ENCODE results near the gene BCL2L12.
A peak's percentile ranks its signal among the peaks of the same experiment; 100 is the strongest.

The BCL2L12 gene

GRCh38 chr19:49685845-49686332 lies 20.2 kb downstream of the BCL2L12 start:
- no peak for DNase-seq (ENCODE audit: low read depth)
- no peak for TF ChIP-seq CTCF (IDR thresholded peaks at IDR 0.05; ENCODE audit: control insufficient read depth, extremely low read depth, insufficient read depth)
- H3K4me3 ChIP-seq (ENCODE audit: low read depth, low read length), result no peak overlapping the region

DNA sequence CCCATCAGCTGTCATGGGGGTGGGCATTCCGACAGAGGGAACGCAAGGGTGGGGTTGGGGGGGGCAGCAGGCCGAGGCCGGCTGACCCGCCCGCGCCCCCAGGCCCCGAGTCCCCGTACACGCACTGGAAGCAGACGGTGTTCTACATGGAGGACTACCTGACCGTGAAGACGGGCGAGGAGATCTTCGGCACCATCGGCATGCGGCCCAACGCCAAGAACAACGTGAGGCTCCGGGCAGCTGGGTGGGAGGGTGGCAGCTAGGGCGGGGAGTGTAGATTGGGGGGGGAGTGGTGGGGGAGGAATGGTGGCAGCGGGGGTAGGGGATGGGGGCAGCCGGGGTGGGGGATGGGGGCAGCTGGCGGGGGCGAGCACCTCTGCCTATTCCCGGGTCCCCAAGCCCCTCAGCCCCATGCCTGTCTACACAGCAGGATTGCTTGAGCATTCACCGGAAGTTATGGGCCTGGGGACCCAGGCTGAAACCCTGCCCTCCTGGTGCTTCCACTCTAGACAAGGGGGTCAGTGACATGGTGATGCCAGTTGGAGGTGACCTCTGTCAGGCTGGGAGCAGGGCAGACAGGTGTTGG lies 20.9 kb downstream of the BCL2L12 start:
- H3K4me3 ChIP-seq (ENCODE audit: low read depth, low read length), result no peak overlapping the region
- TF ChIP-seq CTCF (IDR thresholded peaks at IDR 0.05; ENCODE audit: control insufficient read depth, extremely low read depth, insufficient read depth), result no peak
- no peak for DNase-seq (ENCODE audit: low read depth)

- TF ChIP-seq CTCF (IDR thresholded peaks at IDR 0.05; ENCODE audit: control insufficient read depth, extremely low read depth, insufficient read depth), result no peak
- H3K4me3 ChIP-seq (ENCODE audit: low read depth, low read length), result no peak overlapping the region
- no peak for DNase-seq (ENCODE audit: low read depth)
Measured at GRCh38 chr19:49687150-49687549, 21.4 kb downstream of the BCL2L12 start.

DNA sequence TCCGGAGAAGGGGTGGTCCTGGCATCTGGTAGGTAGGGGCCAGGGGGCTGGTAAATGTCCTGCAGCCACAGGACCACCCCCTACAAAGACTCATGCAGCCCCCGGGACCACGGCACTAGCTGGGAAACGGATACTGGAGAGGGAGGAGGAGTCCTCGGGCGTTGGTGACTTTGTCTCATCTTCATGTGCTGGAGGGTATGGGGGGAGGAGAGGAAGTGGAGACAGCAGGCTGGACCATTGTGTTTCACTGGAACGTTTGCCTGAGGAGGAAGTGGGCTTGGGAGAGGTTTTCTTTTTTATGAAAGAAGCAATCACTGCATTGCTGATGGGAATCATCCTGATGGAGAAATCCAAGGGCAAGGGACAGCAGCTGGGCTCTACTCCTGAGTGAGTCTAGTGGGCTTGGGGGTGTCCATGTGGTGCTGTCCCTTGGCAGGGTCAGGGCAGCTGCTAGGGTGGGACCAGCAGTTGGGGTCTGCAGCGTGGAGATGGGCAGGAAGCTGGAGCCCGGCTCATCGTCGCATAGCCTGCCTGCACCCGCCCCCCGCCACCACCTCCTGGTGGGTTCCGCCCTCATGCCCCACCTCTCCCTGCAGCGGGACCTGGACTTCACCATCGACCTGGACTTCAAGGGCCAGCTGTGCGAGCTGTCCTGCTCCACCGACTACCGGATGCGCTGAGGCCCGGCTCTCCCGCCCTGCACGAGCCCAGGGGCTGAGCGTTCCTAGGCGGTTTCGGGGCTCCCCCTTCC lies 22.0 kb downstream of the BCL2L12 start:
- no peak for TF ChIP-seq CTCF (IDR thresholded peaks at IDR 0.05; ENCODE audit: control insufficient read depth, extremely low read depth, insufficient read depth)
- no peak overlapping the region for H3K4me3 ChIP-seq (ENCODE audit: low read depth, low read length)
- no peak for DNase-seq (ENCODE audit: low read depth)

DNA sequence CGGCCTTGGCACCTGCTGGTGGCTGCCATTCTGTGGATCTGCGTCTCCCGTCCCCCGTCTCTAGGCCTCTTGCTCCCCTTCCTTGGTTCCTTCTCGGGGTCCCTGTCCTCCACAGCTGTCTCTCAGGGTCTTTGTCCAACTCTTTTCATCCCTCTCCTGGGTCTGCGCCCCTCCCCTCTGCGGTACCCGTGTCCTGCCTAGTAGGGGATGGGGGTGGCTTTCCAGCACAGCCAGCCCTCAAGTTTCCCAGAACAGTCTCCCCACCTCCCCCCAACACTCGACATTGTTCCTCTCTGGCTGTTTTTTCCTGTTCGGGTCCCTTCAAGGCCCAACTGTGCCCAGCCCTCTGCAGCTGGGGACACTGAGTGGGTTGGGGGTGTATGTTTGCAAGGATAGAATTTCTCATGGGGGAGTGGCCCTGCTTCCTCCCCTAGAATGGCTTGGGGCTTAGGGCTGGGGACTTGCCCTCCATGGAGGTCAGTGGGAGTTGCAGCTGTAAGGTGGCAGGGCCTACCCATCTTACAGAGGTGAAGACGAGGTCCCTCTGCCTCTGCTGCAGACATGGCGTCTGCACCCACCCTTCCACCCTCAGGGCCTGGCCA lies 22.9 kb downstream of the BCL2L12 start:
- no peak overlapping the region for H3K4me3 ChIP-seq (ENCODE audit: low read depth, low read length)
- TF ChIP-seq CTCF (IDR thresholded peaks at IDR 0.05; ENCODE audit: control insufficient read depth, extremely low read depth, insufficient read depth), result no peak
- no peak for DNase-seq (ENCODE audit: low read depth)

DNA sequence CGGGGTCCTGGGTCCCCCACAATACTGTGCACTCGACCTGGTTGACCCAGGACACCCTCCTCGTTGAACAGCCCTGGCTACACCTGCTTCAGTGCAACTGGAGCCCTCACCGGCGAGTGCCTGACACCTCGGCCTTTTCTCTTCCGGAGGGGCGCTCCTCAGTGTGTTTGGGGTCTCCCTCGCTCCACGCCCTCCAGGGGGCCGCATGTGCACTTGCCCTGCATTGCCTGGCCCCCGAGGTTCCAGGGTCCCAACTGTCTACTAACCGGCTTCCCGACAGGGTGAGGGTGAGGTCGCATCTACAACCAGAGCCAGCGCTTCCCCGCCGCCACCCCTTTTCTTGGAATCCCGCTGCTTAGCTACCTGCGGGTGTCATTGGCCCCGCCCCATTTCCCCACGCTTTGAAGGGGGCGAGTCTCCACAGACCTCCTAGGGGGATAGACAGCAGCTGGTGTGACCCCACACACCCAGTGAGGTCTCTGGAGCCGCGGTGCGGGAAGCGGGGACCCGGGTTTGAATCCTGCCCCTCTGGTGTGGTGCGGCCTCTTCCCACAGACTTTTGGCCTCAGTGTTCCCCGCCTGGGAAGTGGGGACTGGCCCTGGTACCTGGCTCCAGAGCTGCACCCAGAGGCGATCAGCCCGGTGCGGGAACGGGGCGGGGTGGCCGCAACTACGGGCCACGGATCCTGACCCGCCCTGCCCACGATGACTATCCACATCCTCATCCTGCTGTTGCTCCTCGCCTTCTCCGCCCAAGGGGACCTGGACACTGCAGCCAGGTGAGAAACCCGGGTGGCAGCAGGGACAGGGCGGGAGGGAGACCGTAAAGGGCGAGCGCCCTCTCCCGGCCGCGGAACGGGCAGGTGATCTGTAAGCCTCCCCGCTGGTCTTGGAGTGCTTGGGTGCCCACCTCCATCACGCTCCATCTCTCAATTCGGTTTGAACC lies 23.7 kb downstream of the BCL2L12 start, which contains the start of gene ADM5:
Gene ADM5 (plus strand): TSS at position 462 of the 946 bp plus-strand sequence. CDS start 244 bp downstream, at position 706.
- peak within 1 kb of the TSS; percentile 56 for H3K4me3 ChIP-seq (ENCODE audit: low read depth, low read length)
- TF ChIP-seq CTCF (IDR thresholded peaks at IDR 0.05; ENCODE audit: control insufficient read depth, extremely low read depth, insufficient read depth), result peak; percentile 60
- DNase-seq (ENCODE audit: low read depth), result no peak
